Stimulated activated CD8-positive, alpha-beta memory T cell treated with anti-CD3 and anti-CD28 coated beads, Interleukin-7, amount 100 ng/mL, for 1 hour (primary cell): ENCODE data around the gene FAM234A.
"Not testable (repeated sequence)": the region's sequence is repeated elsewhere in the genome, so short reads cannot be mapped to it uniquely, and the experiment has no call there.

Source experiments
- DNase-seq, 2 donors: peaks; one replicate each; pipeline ENCODE4 v3.0.0-alpha.2; 2020; ENCODE audit warnings: low read depth in 2 of 2

The FAM234A gene

DNA sequence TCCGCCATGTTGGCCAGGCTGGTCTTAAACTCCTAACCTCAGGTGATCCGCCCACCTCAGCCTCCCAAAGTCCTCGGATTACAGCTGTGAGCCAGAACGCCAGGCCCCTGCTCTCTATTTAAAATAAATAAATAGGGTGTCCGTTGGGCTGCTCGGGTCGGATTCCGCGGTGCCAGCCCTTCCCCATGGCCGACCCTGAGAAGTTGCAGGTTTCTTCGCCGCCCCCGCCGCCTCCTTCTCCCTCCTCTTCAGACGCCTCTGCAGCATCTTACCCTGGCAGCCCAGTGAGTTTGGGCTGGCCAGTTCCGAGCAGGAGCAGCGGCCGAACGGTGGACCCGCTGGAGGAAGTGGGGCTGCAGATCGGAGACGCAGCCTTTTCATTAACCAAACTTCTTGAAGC, 3.7 kb upstream of the FAM234A start:
- DNase-seq: no peak

DNA sequence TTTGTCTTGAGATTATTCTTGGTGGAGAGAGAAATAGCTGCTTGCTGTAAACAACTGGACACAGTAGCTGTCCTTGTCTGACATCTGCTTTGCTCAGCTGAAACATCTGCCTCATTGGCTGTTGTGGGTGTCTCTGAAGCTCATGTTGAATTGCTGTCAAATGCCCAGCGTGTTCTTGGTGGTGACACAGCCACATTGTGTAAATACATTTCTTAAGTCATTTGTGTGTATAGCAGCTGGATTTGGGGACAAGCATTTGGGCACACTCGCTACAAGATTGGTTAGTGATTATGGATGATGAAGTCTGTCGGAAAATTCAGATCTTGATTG, 5.3 kb downstream of the FAM234A start:
- no peak for DNase-seq

DNA sequence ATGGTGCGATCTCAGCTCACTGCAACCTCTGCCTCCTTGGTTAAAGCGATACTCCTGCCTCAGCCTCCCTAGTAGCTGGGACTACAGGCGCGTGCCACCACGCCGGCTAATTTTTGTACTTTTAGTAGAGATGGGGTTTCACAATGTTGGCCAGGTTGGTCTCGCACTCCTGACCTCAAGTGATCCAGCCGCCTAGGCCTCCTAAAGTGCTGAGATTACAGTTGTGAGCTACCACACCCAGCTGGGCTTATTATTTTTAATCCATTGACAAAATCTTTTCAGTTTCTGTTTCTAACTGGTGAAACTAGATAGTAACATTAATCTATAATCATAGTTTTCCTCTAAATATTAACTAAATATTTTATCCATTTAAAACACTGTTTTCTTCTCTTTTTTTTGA, 5.9 kb downstream of the FAM234A start:
- DNase-seq: no peak

DNA sequence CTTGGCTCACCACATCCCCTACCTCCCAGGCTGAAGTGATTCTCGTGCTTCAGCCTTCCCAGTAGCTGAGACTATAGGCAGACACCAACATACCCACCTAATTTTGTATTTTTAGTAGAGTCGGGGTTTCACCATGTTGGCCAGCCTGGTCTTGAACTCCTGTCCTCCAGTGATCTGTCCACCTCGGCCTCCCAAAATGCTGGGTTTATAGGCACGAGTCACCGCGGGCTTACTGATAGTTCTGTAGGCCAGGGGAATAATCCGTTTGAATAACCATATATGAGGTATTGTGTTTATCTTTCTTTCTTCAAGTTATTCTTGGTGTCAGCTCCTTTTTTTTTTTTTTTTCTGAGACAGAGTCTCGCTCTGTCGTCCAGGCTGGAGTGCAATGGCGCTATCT, 7.7 kb downstream of the FAM234A start:
- DNase-seq: no peak

GRCh38 chr16:243348-243747, 8.7 kb downstream of the FAM234A start:
- DNase-seq: no peak

GRCh38 chr16:245105-245504, 10.5 kb downstream of the FAM234A start:
- no peak for DNase-seq

DNA sequence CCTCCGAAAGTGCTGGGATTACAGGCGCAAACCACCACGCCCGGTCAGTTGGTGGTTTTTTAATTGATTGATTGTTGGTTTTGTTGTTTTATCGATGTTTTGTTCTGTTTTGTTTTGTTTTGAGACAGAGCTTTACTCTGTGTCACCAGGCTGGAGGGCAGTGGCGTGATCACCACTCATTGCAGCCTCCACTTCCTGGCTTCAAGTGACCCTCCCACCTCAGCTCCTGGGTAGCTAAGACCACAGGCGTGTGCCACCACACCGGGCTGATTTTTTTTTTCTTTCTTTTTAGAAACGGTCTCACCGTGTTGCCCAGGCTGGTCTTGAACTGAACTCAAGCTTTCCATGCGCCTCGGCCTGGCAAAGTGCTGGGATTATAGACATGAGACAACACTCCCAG, 12.4 kb downstream of the FAM234A start:
- no peak for DNase-seq

DNA sequence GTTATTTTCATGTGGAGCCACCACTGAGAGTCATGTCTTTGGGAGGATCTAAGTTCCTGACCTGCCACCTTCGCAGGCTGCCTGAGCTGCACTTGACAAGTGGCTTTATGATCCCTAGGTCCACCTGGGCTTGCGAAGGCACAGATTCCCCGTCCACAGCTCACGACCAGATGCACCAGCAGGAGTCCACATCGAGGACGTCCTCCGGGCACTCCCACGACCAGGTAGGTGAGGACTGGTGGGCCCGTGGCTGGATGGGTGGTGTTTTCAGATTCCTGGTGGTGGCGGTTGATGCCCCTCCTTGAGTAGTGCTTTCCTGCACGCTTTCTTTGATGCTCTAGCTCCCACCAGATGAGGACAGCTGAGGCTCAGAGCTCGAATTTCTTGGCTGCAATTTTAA, 14.8 kb downstream of the FAM234A start:
- DNase-seq: no peak

- no peak for DNase-seq
Measured at GRCh38 chr16:252366-253337, 18.0 kb downstream of the FAM234A start.

GRCh38 chr16:253833-254232, 19.2 kb downstream of the FAM234A start:
- no peak for DNase-seq

DNA sequence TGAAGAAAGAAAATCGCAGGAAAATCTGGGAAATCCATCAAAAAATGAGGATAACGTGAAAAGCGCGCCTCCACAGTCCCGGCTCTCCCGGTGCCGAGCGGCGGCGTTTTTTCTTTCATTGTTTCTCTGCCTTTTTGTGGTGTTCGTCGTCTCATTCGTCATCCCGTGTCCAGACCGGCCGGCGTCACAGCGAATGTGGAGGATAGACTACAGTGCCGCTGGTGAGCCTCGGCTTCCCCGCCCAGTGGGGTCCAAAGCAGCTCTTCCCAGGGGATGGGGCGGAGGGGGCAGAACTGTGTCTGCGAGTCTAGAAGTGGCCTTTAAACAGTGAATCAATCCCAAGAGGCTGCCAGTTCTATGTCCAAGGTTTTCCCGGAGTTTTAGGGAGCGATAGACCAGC, 19.8 kb downstream of the FAM234A start:
- DNase-seq: no peak

DNA sequence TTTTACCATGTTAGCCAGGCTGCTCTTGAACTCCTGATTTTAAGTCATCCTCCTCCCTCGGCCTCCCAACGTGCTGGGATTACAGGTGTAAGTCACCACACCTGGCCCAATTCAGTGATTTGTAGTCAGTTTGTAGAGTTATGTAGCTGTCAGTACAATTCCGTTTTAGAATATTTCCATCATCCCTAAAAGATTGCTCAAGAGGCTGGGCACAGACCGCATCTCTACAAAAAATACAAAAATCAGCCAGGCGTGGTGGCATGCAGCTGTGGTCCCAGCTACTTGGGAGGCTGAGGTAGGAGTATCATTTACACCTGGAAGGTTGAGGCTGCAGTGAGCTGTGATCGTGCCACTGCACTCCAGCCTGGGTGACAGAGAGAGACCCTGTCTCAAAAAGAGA, 20.6 kb downstream of the FAM234A start:
- DNase-seq: no peak

GRCh38 chr16:258091-258490, 23.5 kb downstream of the FAM234A start:
- DNase-seq: not testable (repeated sequence)

GRCh38 chr16:259226-259625, 24.6 kb downstream of the FAM234A start:
- no peak for DNase-seq

- no peak for DNase-seq
Measured at GRCh38 chr16:259814-260253, 25.2 kb downstream of the FAM234A start.

GRCh38 chr16:260326-260725, 25.7 kb downstream of the FAM234A start:
- no peak for DNase-seq

- DNase-seq: no peak
Measured at GRCh38 chr16:261031-261691, 26.5 kb downstream of the FAM234A start.

DNA sequence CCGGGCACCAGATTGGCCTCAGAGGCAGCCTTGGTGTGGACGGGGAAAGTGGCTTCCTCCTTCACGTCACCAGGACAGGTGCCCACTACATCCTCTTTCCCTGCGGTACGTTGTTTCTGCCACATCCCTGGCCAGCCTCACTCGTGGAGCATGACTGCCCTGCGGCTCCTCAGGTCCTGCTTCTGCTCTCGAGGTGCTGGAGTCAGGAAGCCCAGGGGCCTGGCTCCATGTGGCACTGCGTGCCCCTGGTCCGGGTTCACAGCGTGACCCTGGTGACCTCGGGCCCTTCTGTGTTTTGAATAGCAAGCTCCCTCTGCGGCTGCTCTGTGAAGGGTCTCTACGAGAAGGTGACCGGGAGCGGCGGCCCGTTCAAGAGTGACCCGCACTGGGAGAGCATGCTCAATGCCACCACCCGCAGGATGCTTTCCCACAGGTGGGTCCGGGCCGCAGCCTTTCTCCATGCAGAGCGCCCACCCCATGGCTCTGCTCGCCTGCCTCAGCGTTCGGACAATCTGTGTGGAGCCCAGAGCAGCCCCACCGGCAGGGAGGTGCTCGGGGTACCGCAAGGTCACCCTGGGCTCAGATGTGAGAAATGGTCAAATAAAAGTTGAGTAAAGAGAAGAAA, 27.6 kb downstream of the FAM234A start:
- DNase-seq: no peak

DNA sequence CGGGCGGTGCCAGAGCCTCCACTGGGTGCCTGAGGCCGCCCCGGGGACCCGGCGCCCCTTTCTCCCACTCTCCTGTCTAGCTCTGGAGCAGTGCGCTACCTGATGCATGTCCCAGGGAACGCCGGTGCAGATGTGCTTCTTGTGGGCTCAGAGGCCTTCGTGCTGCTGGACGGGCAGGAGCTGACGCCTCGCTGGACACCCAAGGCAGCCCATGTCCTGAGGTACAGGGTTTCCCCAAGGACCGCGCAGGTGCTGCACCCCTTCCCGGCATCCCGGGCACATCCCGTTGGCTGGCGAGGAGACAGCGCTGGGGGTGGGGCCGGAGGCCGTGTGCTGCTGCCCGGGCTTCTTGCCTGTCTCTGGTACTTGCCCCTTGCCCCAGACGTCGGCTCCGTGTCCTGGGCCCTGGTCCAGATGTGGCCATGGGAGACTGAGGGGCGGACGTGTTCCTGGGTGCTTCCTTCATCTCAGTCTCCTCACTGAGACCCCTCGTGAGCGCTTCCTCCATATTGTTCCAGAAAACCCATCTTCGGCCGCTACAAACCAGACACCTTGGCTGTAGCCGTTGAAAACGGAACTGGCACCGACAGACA, 28.7 kb downstream of the FAM234A start:
- DNase-seq: no peak

DNA sequence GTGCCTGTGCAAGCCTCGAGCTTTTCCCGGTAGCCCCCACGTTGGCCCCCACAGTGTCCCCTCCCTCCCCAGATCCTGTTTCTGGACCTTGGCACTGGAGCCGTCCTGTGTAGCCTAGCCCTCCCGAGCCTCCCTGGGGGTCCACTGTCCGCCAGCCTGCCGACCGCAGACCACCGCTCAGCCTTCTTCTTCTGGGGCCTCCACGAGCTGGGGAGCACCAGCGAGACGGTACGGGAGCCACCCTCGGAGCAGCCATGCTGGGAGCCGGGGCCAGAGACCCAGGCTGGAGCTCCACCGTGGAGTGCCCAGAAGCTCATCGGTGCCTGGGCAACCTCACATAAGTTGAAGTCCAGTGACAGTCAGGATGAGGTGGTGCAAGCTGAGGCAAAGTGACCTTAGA, 29.3 kb downstream of the FAM234A start:
- DNase-seq: no peak

GRCh38 chr16:264440-264951, 29.9 kb downstream of the FAM234A start:
- no peak for DNase-seq

DNA sequence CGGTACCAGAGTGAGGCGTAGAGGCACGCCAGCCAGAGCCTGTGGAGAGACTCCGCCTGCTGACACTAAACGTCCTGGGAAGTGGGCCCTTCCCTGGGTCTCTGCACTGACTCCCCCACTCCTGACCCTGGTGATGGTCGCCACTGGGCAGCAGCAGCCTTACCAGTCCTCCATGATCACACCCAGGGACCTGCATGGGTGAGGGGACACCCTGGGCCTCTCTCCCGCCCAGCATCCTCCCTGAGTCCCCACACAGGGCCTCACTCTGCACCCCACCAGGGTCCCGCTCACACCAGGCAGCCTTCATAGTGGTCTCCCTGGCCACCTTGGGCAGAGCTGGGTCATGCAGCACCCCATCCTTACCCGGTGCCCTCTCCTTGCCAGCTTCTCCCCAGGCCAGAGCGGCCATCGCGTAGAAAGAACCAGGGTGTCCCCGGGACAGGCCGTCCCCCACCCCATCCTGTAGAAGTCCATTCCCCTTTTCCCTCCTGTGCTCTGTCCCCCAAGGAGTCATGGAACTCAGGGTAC, 30.4 kb downstream of the FAM234A start:
- DNase-seq: no peak
